ENCODE measurements around the gene CFAP251. TPM values are rescaled to one million over a fixed set of nuclear protein-coding genes. Genes with fewer than 3 reads are reported as not detected.
A peak's percentile ranks its signal among the peaks of the same experiment; 100 is the strongest.

Gene CFAP251
- polyA plus RNA-seq, 3 donors = 0.08 to 0.17 TPM; not detected in 1

DNA sequence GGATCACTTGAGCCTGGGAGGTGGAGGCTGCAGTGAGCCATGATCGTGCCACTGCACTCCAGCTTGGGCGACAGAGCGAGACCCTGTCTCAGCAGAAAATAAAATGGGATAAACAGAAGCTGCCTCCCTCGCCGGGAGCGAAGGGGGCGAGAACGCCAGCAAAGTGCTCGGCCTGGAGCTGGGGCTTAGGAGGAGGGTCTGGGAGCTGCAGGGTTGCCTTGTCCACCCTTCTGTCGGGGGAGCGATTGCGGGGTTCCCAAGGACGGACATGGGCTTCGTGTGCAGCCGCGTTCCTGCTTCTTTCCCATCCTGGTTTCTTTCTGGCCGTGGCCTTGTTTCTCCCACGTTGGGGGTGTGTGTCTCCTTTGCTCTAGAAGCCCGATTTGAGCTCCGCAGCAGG is 132.3 kb downstream of the CFAP251 start:
- Mint-ChIP-seq H3K4me1 (peaks cover 12% of the 10 kb centered on the region), H3K27ac (no peak overlapping the region), H3K36me3 (peaks cover 0 to 23% of the 10 kb centered on the region in 2 donors), H3K4me3 (no peak overlapping the region), H3K27me3 (ENCODE audit: low read depth in 3 of 3) (no peaks in the 10 kb centered on the region), H3K9me3 (peaks cover 0 to 1% (median 0%) of the 10 kb centered on the region in 7 donors)
- Histone ChIP-seq H3K9me3 (replicated peaks in 1 of 2; ENCODE audit: control insufficient read depth in 1 of 2, insufficient read depth in 1 of 2, low read length in 2 of 2) (no peaks in the 10 kb centered on the region), H3K4me2 (replicated peaks; ENCODE audit: extremely low read depth, low read length, poor library complexity, severe bottlenecking) (no peak overlapping the region), H3K4me3 (replicated peaks in 1 of 3; ENCODE audit: low read depth in 2 of 3, low read length in 3 of 3) (no peak overlapping the region), H3K9ac (ENCODE audit: insufficient read depth, low read length, poor library complexity, severe bottlenecking) (no peak overlapping the region), H3K27ac (ENCODE audit: low read depth in 1 of 2, low read length in 2 of 2) (no peak overlapping the region), H3K36me3 (replicated peaks in 1 of 2; ENCODE audit: control insufficient read depth in 1 of 2, insufficient read depth in 2 of 2, low read length in 2 of 2) (no peaks in the 10 kb centered on the region), H3K79me2 (ENCODE audit: insufficient read depth, low read length) (no peaks in the 10 kb centered on the region), H3K27me3 (ENCODE audit: control insufficient read depth in 2 of 2, insufficient read depth in 2 of 2, low read length in 2 of 2) (no peaks in the 10 kb centered on the region), H2AFZ (ENCODE audit: insufficient read depth, low read depth, low read length, poor library complexity, severe bottlenecking) (no peak overlapping the region), H4K20me1 (ENCODE audit: insufficient read depth, low read length) (no peaks in the 10 kb centered on the region), H3K4me1 (ENCODE audit: control insufficient read depth in 1 of 2, insufficient read depth in 2 of 2, low read length in 2 of 2) (peaks cover 9 to 12% of the 10 kb centered on the region in 2 donors)
- no peak for DNase-seq
- intact Hi-C loops (cut with micrococcal nuclease) = no loop called here
- WGBS (ENCODE audit: insufficient coverage) = 99% methylated on average over 15 of the region's 20 CpGs
- TF ChIP-seq CTCF (IDR thresholded peaks at IDR 0.05) = no peak

- Mint-ChIP-seq H3K36me3 (peaks cover 0 to 20% of the 10 kb centered on the region in 2 donors), H3K27me3 (ENCODE audit: low read depth in 3 of 3) (no peaks in the 10 kb centered on the region), H3K4me3 (no peak overlapping the region), H3K4me1 (peaks cover 12% of the 10 kb centered on the region), H3K27ac (peak overlapping the region in 1 of 7 donors; percentile 68), H3K9me3 (peaks cover 0 to 1% (median 0%) of the 10 kb centered on the region in 7 donors)
- TF ChIP-seq CTCF (IDR thresholded peaks at IDR 0.05) = no peak
- no peaks in the 10 kb centered on the region for H4K20me1 ChIP-seq (ENCODE audit: insufficient read depth, low read length)
- no peak overlapping the region for H2AFZ ChIP-seq (ENCODE audit: insufficient read depth, low read depth, low read length, poor library complexity, severe bottlenecking)
- no peak overlapping the region for H3K4me3 ChIP-seq (replicated peaks in 1 of 3; ENCODE audit: low read depth in 2 of 3, low read length in 3 of 3)
- intact Hi-C loops (cut with micrococcal nuclease) = no loop called here
- no peak for DNase-seq
- H3K27me3 ChIP-seq (ENCODE audit: control insufficient read depth in 2 of 2, insufficient read depth in 2 of 2, low read length in 2 of 2) = no peaks in the 10 kb centered on the region
- no peaks in the 10 kb centered on the region for H3K79me2 ChIP-seq (ENCODE audit: insufficient read depth, low read length)
- no peaks in the 10 kb centered on the region for H3K36me3 ChIP-seq (replicated peaks in 1 of 2; ENCODE audit: control insufficient read depth in 1 of 2, insufficient read depth in 2 of 2, low read length in 2 of 2)
- H3K9ac ChIP-seq (ENCODE audit: insufficient read depth, low read length, poor library complexity, severe bottlenecking) = no peak overlapping the region
- H3K4me1 ChIP-seq (ENCODE audit: control insufficient read depth in 1 of 2, insufficient read depth in 2 of 2, low read length in 2 of 2) = peaks cover 9 to 12% of the 10 kb centered on the region in 2 donors
- H3K9me3 ChIP-seq (replicated peaks in 1 of 2; ENCODE audit: control insufficient read depth in 1 of 2, insufficient read depth in 1 of 2, low read length in 2 of 2) = no peaks in the 10 kb centered on the region
- no peak overlapping the region for H3K4me2 ChIP-seq (replicated peaks; ENCODE audit: extremely low read depth, low read length, poor library complexity, severe bottlenecking)
- H3K27ac ChIP-seq (ENCODE audit: low read depth in 1 of 2, low read length in 2 of 2) = no peak overlapping the region
- WGBS (ENCODE audit: insufficient coverage) = 95% methylated on average over 13 of the region's 14 CpGs
These were observed 133.0 kb downstream of the CFAP251 start for GRCh38 chr12:122051231-122051876.

All from CD14-positive monocyte (primary cell).